Keratinocyte (primary cell): Measurements from ENCODE around the gene HNRNPH3. TPM values are rescaled to one million over a fixed set of nuclear protein-coding genes. Genes with fewer than 3 reads are reported as not detected.

Source experiments
- DNase-seq: peaks from one replicate; pipeline ENCODE4 v3.0.0-alpha.2; 2011; ENCODE audit warnings: low read depth, missing footprints, low spot score
- FAIRE-seq: peaks from 2 replicates; lab custom pipeline; 2011; peaks lifted over from hg19 to GRCh38; lab: Jason Lieb, UNC
- H2AFZ ChIP-seq: 2 replicates; pipeline ENCODE4 v1.6.0; 2012; ENCODE audit warnings: low read length, control low read depth, inconsistent platforms; ENCODE audit not compliant: control insufficient read depth
- H3K27ac ChIP-seq: 2 replicates; pipeline ENCODE4 v1.5.1; 2011; ENCODE audit warnings: low read length; ENCODE audit not compliant: control insufficient read depth, insufficient read depth
- H3K27me3 ChIP-seq: 3 replicates; pipeline ENCODE4 v1.6.0; 2011; ENCODE audit warnings: low read length; ENCODE audit not compliant: control insufficient read depth, insufficient read depth; ENCODE audit errors: extremely low read depth
- H3K36me3 ChIP-seq, 2 experiments: 2 replicates in 1 of 2; 3 replicates in 1 of 2; pipeline ENCODE4 v1.5.1; 2011; ENCODE audit warnings: low read length in 2 of 2, mild to moderate bottlenecking in 1 of 2; ENCODE audit not compliant: control insufficient read depth in 2 of 2, insufficient read depth in 2 of 2; ENCODE audit errors: extremely low read depth in 1 of 2
- H3K4me1 ChIP-seq: 3 replicates; pipeline ENCODE4 v1.5.1; 2011; ENCODE audit warnings: low read length; ENCODE audit not compliant: control insufficient read depth, insufficient read depth; ENCODE audit errors: extremely low read depth
- H3K4me2 ChIP-seq: 3 replicates; pipeline ENCODE4 v1.6.0; 2011; ENCODE audit warnings: low read depth, low read length; ENCODE audit not compliant: control insufficient read depth, insufficient read depth; ENCODE audit errors: extremely low read depth
- H3K4me3 ChIP-seq, 3 experiments: fragments of 200-600 bp in 1 of 3; sonication (generic) in 1 of 3; 2 replicates in 2 of 3; 3 replicates in 1 of 3; pipeline ENCODE4 v1.5.1; 2011 to 2016; ENCODE audit warnings: low read length in 3 of 3, mild to moderate bottlenecking in 3 of 3, control low read depth in 2 of 3, inconsistent platforms in 1 of 3, low read depth in 1 of 3, mixed read lengths in 1 of 3, mixed run types in 1 of 3, moderate library complexity in 1 of 3; ENCODE audit not compliant: control insufficient read depth in 2 of 3, insufficient read depth in 2 of 3; ENCODE audit errors: extremely low read depth in 1 of 3
- H3K79me2 ChIP-seq: 2 replicates; pipeline ENCODE4 v1.6.0; 2012; ENCODE audit warnings: low read length; ENCODE audit not compliant: control insufficient read depth, insufficient read depth
- H3K9ac ChIP-seq: 3 replicates; pipeline ENCODE4 v1.6.0; 2011; ENCODE audit warnings: low read length; ENCODE audit not compliant: control insufficient read depth, insufficient read depth; ENCODE audit errors: extremely low read depth
- H3K9me1 ChIP-seq: 3 replicates; pipeline ENCODE4 v1.6.0; 2011; ENCODE audit warnings: low read length; ENCODE audit not compliant: control insufficient read depth, insufficient read depth; ENCODE audit errors: extremely low read depth
- H3K9me3 ChIP-seq: 2 replicates; pipeline ENCODE4 v1.5.1; 2012; ENCODE audit warnings: low read depth, low read length; ENCODE audit not compliant: control insufficient read depth
- H4K20me1 ChIP-seq: 3 replicates; pipeline ENCODE4 v1.6.0; 2011; ENCODE audit warnings: low read length; ENCODE audit not compliant: control insufficient read depth, insufficient read depth; ENCODE audit errors: extremely low read depth
- EZH2 ChIP-seq: IDR thresholded peaks from one replicate; pipeline ENCODE4 v1.6.1; 2012; ENCODE audit warnings: inconsistent platforms, mild to moderate bottlenecking, low read length, moderate library complexity
- dilution Hi-C: fragments of 300-500 bp; cut with MboI; formaldehyde crosslinking; loops from one replicate; pipeline ENCODE4 v1.7.0; 2020; ENCODE audit warnings: low sequenced_read_pairs; ENCODE audit not compliant: extremely low pct_ligation_motif_present
- polyA plus RNA-seq, 5 experiments: library from polyadenylated mRNA; depleted of rRNA in 3 of 5; stranded (reverse) in 3 of 5; stranded (forward) in 1 of 5; unstranded in 1 of 5; fragments of >200 nt; gene quantifications; 1 replicate in 1 of 5; 2 replicates in 3 of 5; 3 replicates in 1 of 5; pipeline versions ENCODE4 v1.2.1 to v1.2.3, GENCODE V29; 2011 to 2012; ENCODE audit warnings: missing spikeins in 2 of 5, low read depth in 1 of 5, low replicate concordance in 1 of 5
- TF ChIP-seq, protein P1 (sequence below), 3 experiments: IDR thresholded peaks in 1 of 3; conservative IDR thresholded peaks in 1 of 3; optimal IDR thresholded peaks in 1 of 3; 2 replicates in 2 of 3; 3 replicates in 1 of 3; pipeline versions ENCODE3 to v1.5.1; 2011; ENCODE audit warnings: low read length in 3 of 3, mild to moderate bottlenecking in 3 of 3, moderate library complexity in 2 of 3, control low read depth in 1 of 3, inconsistent platforms in 1 of 3; ENCODE audit not compliant: insufficient read depth in 2 of 3; ENCODE audit errors: extremely low read depth in 1 of 3

Gene HNRNPH3
- polyA plus RNA-seq, 1 donor (not counting 4 experiments of a cell fraction or from before 2014, with no cell fraction given), result 108 TPM

GRCh38 chr10:68288717-68289116, 43.1 kb upstream of the HNRNPH3 start:
- FAIRE-seq (no peak), DNase-seq (no peak)
- Histone ChIP-seq H3K79me2 (no peaks in the 10 kb centered on the region), H3K27ac (no peak overlapping the region), H3K4me1 (no peaks in the 10 kb centered on the region), H4K20me1 (no peaks in the 10 kb centered on the region), H3K27me3 (no peaks in the 10 kb centered on the region), H3K4me3 (no peak overlapping the region), H3K9me3 (no peaks in the 10 kb centered on the region), H3K9ac (no peak overlapping the region), H3K4me2 (no peak overlapping the region), H2AFZ (no peak overlapping the region), H3K9me1 (no peaks in the 10 kb centered on the region), H3K36me3 (peaks cover 0 to 2% of the 10 kb centered on the region in 2 experiments)
- TF ChIP-seq, protein P1, sequence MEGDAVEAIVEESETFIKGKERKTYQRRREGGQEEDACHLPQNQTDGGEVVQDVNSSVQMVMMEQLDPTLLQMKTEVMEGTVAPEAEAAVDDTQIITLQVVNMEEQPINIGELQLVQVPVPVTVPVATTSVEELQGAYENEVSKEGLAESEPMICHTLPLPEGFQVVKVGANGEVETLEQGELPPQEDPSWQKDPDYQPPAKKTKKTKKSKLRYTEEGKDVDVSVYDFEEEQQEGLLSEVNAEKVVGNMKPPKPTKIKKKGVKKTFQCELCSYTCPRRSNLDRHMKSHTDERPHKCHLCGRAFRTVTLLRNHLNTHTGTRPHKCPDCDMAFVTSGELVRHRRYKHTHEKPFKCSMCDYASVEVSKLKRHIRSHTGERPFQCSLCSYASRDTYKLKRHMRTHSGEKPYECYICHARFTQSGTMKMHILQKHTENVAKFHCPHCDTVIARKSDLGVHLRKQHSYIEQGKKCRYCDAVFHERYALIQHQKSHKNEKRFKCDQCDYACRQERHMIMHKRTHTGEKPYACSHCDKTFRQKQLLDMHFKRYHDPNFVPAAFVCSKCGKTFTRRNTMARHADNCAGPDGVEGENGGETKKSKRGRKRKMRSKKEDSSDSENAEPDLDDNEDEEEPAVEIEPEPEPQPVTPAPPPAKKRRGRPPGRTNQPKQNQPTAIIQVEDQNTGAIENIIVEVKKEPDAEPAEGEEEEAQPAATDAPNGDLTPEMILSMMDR (optimal IDR thresholded peaks at IDR 0.05 in 1 of 3, IDR thresholded peaks at IDR 0.05 in 1 of 3, conservative IDR thresholded peaks at IDR 0.05 in 1 of 3; ENCODE audit: extremely low read depth in 1 of 3, insufficient read depth in 2 of 3, low read length in 3 of 3), result no peak
- TF ChIP-seq EZH2, result no peak
- dilution Hi-C loops, result no loop called here

DNA sequence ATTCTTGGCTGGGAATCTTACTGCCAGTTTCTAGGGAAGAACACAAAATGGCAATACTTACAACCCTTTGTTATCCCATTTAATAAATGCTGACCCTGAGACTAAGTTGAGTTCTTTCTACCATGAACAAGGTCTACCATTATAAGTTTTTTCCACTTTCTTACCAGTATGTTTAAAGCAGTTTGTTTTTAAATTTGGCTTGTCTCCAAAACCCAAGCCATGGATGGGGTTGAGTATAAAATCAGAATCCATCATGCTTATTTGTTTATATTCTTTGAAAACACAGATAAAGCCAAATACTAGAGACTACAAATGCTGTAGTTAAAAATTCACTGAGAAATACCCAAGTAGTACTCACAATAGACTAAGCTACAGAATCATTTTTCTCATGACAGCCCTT, 41.1 kb upstream of the HNRNPH3 start:
- no peaks in the 10 kb centered on the region for H3K9me3 ChIP-seq
- no peak for FAIRE-seq
- TF ChIP-seq, protein P1 (optimal IDR thresholded peaks at IDR 0.05 in 1 of 3, IDR thresholded peaks at IDR 0.05 in 1 of 3, conservative IDR thresholded peaks at IDR 0.05 in 1 of 3; ENCODE audit: extremely low read depth in 1 of 3, insufficient read depth in 2 of 3, low read length in 3 of 3), result no peak
- no peak for TF ChIP-seq EZH2
- no peak overlapping the region for H3K9ac ChIP-seq
- H3K9me1 ChIP-seq, result no peaks in the 10 kb centered on the region
- H3K27ac ChIP-seq, result no peak overlapping the region
- H3K27me3 ChIP-seq, result no peaks in the 10 kb centered on the region
- H3K79me2 ChIP-seq, result no peaks in the 10 kb centered on the region
- H4K20me1 ChIP-seq, result no peaks in the 10 kb centered on the region
- H2AFZ ChIP-seq, result no peak overlapping the region
- peaks cover 0 to 2% of the 10 kb centered on the region in 2 experiments for H3K36me3 ChIP-seq
- no peak for DNase-seq
- dilution Hi-C loops, result no loop called here
- no peak overlapping the region for H3K4me2 ChIP-seq
- H3K4me3 ChIP-seq, result no peak overlapping the region
- H3K4me1 ChIP-seq, result no peaks in the 10 kb centered on the region
